Left colon (tissue), 2 donors: Measurements from ENCODE around the gene JMJD1C. TPM values are rescaled to one million over a fixed set of nuclear protein-coding genes. Genes with fewer than 3 reads are reported as not detected.
A peak's percentile ranks its signal among the peaks of the same experiment; 100 is the strongest.
"Not testable (repeated sequence)": the region's sequence is repeated elsewhere in the genome, so short reads cannot be mapped to it uniquely, and the experiment has no call there.

Experiments
- ATAC-seq: fragments of 200-7000 bp; cut with Tn5 transposase; one replicate; pipeline ENCODE4 v1.9.1; 2020; ENCODE audit warnings: mild to moderate bottlenecking, moderate library complexity
- DNase-seq, 2 donors: peaks; one replicate each; pipeline ENCODE4 v3.0.0-alpha.2; 2020
- intact Hi-C, 2 donors: fragments of 100-400 bp; cut with DNase I in 1 of 2; cut with micrococcal nuclease in 1 of 2; formaldehyde crosslinking; loops; one replicate each; pipeline versions ENCODE4 v1.11.2 to v1.14.0; 2022; cut with DNase I, micrococcal nuclease
- total RNA-seq, 2 donors: library from RNA; stranded (reverse); fragmentation: NEBNext Ultra II Directional; extraction: Animal tissue kit (Norgen Biotek cat#: 25700); gene quantifications; one replicate each; pipeline ENCODE4 v1.2.1, GENCODE V29; 2021
- donor health status: DM: no; HTN: no; CAD: no.
- donor health status: DM: yes; HTN: yes; CAD: no.

The JMJD1C gene
- total RNA-seq, 2 donors from 2014 or later: 56.1 to 75.0 TPM

GRCh38 chr10:63383141-63383540, 82.6 kb downstream of the JMJD1C start:
- intact Hi-C loops: no loop called here
- no peak for DNase-seq
- ATAC-seq: no peak

DNA sequence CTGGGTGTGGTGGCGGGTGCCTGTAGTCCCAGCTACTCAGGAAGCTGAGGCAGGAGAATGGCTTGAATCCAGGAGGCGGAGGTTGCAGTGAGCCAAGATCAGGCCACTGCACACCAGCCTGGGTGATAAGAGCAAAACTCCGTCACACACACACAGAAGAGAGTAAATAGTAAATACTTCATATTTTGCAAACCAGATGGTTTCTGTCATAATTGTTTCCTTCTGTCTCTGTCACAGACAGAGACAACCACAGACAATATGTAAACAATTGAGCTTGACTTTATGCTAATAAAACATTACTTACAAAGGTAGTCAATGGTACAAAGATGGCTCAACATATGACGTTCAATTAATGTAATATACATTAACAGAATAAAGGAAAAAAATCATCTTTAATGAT, 83.7 kb downstream of the JMJD1C start:
- DNase-seq: no peak
- intact Hi-C loops: no loop called here

DNA sequence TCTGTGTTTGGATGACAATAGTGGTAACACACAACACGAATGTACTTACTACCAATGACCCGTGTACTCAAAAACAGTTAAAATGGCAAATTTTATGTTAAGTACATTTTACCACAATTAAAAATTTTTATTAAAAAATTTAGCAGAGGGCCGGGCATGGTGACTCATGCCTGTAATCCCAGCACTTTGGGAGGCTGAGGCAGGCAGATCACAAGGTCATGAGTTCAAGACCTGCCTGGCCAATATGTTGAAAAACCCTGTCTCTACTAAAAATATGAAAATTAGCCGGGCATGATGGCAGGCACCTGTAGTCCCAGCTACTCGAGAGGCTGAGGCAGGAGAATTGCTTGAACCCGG, 88.5 kb downstream of the JMJD1C start:
- ATAC-seq, intact Hi-C loops, DNase-seq: not testable (repeated sequence)

More for the DNA sequence above, 83.7 kb downstream of the JMJD1C start:
- no peak for ATAC-seq

GRCh38 chr10:63376560-63377304, 89.0 kb downstream of the JMJD1C start:
- DNase-seq (no peak), ATAC-seq (no peak)
- intact Hi-C loops: no loop called here

DNA sequence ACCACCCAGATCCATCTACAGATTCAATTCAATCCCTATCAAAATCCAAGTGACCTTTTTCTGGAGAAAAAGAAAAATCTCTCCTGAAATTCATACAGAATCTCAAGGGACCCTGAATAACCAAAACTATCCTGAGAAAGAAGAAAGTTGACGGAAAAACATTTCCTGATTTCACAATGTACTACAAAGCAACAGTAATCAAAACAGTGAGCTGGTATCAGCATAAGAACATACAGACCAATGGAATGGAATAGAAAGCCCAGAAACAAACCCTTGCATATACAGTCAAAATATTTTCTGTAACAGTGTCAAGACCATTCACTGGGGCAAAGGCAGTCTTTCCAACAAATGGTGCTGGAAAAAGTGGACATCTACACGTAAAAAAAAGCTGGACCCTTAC, 89.9 kb downstream of the JMJD1C start:
- intact Hi-C loops: no loop called here
- ATAC-seq: no peak
- DNase-seq: no peak

GRCh38 chr10:63375458-63375857, 90.3 kb downstream of the JMJD1C start:
- ATAC-seq (no peak), DNase-seq (no peak)
- intact Hi-C loops: no loop called here

DNA sequence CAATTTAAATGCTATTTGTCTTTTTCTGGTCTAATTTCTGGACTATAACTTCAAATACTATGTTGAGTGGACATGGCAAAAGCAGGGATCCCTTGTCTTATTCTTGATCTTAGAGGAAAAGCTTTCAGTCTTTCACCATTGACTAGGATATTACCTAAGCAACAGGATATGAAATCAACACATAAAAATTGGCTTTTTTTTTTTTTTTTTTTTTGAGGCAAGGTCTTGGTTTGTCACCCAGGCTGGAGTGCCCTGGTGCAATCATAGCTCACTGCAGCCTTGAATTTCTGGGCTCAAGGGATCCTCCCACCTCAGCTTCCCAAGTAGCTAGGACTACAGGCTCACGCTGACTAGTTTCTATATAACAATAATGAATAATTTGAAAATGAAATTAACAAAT, 90.8 kb downstream of the JMJD1C start:
- intact Hi-C loops: no loop called here

GRCh38 chr10:63373176-63373575, 92.6 kb downstream of the JMJD1C start:
- intact Hi-C loops: no loop called here
- no peak for DNase-seq
- no peak for ATAC-seq

More for the DNA sequence above, 90.8 kb downstream of the JMJD1C start:
- no peak for DNase-seq
- ATAC-seq: no peak

GRCh38 chr10:63369711-63370110, 96.1 kb downstream of the JMJD1C start:
- ATAC-seq (no peak), DNase-seq (no peak)
- intact Hi-C loops: no loop called here

- ATAC-seq: no peak
- DNase-seq: no peak
- intact Hi-C loops: no loop called here
These were observed 97.4 kb downstream of the JMJD1C start for GRCh38 chr10:63368365-63368764.

- DNase-seq (no peak), ATAC-seq (no peak)
- intact Hi-C loops: no loop called here
These were observed 98.8 kb downstream of the JMJD1C start for GRCh38 chr10:63366933-63367332.

DNA sequence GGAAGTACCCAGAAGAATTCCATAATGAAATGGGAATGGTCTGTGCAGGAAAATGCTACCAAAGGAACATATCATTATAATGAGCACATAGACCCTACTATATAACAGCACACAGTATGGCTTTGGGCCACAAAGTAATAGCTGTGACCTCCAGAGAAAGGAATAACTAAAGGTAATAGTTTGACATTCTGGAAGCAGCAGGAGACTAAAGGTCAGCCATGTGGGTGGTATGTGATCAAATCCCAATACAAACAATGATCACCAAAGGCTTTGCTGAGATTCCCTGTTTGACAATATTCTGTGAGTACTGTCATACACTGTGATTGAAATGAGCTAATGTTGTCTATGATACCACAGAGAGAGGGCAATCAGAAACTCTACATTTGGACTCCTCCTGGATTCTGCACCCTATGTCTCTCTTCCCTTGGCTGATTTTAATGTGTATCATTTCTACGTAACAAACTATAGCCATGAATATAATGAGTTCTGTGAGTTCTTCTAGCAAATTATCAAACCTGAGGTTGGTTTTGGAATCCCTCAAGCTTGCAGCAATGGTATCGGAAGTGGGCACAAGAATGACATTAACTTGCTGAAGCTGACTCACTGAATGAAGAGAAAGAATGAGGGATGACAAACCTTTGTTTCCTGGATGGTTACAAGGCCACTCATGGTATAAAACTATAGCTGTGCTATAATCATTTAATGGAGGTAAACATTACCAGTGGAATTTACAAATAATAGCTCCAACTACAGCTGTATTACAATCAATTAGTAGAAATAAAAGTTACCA, 99.6 kb downstream of the JMJD1C start:
- DNase-seq (no peak), ATAC-seq (no peak)
- intact Hi-C loops: no loop called here

DNA sequence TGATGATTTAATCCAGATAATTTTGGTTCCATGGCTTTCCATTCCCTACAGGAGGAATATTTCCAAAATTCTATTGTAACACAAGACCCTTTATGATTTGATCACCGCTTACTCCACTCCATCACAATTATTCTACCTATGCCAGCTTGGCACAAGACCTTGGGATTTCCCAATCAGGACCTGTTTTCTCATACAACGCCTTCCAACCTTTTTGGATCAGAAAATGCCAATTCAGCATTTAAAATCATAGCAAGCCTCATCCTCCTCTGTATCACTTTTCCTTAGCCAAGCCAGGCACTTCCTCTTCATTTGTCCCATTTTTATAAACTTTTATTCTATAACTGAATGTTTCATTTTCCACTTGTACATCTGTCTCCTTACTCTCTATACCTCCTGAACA, 100.9 kb downstream of the JMJD1C start:
- DNase-seq (no peak), ATAC-seq (no peak)
- intact Hi-C loops: no loop called here

GRCh38 chr10:63363951-63364350, 101.8 kb downstream of the JMJD1C start:
- DNase-seq: no peak
- ATAC-seq: peak; percentile 40
- intact Hi-C loops: no loop called here

DNA sequence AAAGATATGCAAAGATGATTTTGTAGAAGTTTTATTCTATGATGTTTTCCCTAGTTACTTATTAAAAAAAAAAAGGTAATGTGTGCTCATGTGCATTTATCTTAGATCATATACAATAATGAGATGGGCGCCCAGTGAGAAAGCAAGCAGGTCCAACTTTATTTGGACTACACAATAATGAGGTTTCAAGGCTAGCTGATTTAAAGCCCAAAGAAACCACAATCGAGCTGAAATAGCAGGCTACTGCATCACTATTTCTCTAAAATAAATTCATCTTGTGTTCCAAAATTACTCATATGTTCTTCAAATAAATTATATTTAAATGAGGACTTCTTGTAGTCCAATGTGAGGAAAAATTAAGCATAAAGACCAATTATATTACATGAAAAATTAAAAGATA, 110.1 kb downstream of the JMJD1C start:
- DNase-seq: no peak
- intact Hi-C loops: no loop called here
- no peak for ATAC-seq

DNA sequence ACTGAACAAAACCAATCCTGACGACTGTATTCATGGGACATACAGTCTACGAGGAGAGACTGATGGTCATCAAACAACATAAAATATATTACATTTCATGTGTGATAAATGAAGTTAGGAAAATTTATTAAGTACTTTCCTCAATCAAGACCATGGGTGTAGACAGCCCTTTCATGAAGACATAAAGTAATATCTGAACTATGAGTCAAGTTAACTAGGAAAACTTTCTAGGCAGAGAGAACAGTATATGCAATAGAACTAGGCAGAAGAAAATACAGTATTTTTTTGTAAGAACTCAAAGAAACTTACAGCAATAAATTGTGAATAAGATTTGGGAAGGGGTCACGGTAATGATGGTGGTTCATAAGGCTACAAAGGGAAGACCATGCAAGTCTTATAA, 112.8 kb downstream of the JMJD1C start:
- DNase-seq (no peak), ATAC-seq (no peak)
- intact Hi-C loops: no loop called here

- no peak for ATAC-seq
- DNase-seq: no peak
- intact Hi-C loops: no loop called here
These were observed 117.4 kb downstream of the JMJD1C start for GRCh38 chr10:63348245-63348850.

GRCh38 chr10:63346015-63346441, 119.7 kb downstream of the JMJD1C start:
- intact Hi-C loops: no loop called here
- ATAC-seq (no peak), DNase-seq (no peak)

DNA sequence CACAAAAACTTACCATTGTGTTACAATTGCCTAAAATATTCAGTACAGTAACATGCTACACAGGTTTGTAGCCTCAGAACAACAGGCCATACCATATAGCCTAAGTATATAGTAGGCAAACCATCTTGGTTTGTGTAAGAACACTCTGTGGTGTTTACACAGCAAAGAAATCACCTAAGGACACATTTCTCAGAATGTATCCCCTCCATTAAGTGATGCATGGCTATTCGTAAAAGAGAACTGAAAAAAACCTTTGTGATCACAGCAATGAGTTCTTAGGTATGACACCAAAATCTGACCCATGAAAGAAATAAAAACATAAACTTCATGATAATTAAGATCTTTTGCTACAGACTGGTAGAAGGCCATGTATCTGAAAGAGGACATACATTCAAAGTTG, 121.5 kb downstream of the JMJD1C start:
- DNase-seq (no peak), ATAC-seq (no peak)
- intact Hi-C loops: no loop called here

GRCh38 chr10:63343476-63343875, 122.3 kb downstream of the JMJD1C start:
- intact Hi-C loops: no loop called here
- DNase-seq (no peak), ATAC-seq (no peak)
